ENCODE data around the gene CITED4. TPM values are rescaled to one million over a fixed set of nuclear protein-coding genes. Genes with fewer than 3 reads are reported as not detected.

CITED4 gene
- polyA plus RNA-seq, 3 donors, result 2.4 to 18.8 (median 17.1) TPM

DNA sequence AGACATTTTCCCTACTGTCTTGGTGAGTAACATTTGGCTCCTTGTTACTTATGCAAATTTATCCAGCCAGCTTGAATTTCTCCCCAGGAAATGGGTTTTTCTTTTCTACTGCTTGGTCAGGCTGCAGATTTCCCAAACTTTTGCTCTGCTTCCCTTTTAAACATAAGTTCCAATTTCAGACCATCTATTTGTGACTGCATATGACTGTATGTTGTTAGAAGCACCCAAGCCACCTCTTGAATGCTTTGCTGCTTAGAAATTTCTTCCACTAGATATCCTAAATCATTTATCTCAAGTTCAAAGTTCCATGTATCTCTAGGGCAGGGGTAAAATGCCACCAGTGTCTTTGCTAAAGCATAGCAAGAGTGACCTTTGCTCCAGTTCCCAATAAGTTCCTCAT lies 32.3 kb upstream of the CITED4 start:
- Mint-ChIP-seq H3K36me3 (peaks cover 1 to 5% of the 10 kb centered on the region in 2 donors), H3K27me3 (ENCODE audit: low read depth in 3 of 3) (peaks cover 0 to 1% (median 0%) of the 10 kb centered on the region in 3 donors), H3K27ac (no peak overlapping the region), H3K9me3 (peaks cover 20 to 30% (median 26%) of the 10 kb centered on the region in 7 donors), H3K4me3 (no peak overlapping the region), H3K4me1 (peaks cover 33% of the 10 kb centered on the region)
- Histone ChIP-seq H3K79me2 (ENCODE audit: insufficient read depth, low read length) (no peaks in the 10 kb centered on the region), H3K4me2 (replicated peaks; ENCODE audit: extremely low read depth, low read length, poor library complexity, severe bottlenecking) (no peak overlapping the region), H3K9me3 (replicated peaks in 1 of 2; ENCODE audit: control insufficient read depth in 1 of 2, insufficient read depth in 1 of 2, low read length in 2 of 2) (peaks cover 13 to 20% of the 10 kb centered on the region in 2 donors), H3K27ac (ENCODE audit: low read depth in 1 of 2, low read length in 2 of 2) (no peak overlapping the region), H4K20me1 (ENCODE audit: insufficient read depth, low read length) (no peaks in the 10 kb centered on the region), H3K36me3 (replicated peaks in 1 of 2; ENCODE audit: control insufficient read depth in 1 of 2, insufficient read depth in 2 of 2, low read length in 2 of 2) (no peaks in the 10 kb centered on the region), H3K4me3 (replicated peaks in 1 of 3; ENCODE audit: low read depth in 2 of 3, low read length in 3 of 3) (no peak overlapping the region), H3K27me3 (ENCODE audit: control insufficient read depth in 2 of 2, insufficient read depth in 2 of 2, low read length in 2 of 2) (no peaks in the 10 kb centered on the region), H3K9ac (ENCODE audit: insufficient read depth, low read length, poor library complexity, severe bottlenecking) (no peak overlapping the region), H3K4me1 (ENCODE audit: control insufficient read depth in 1 of 2, insufficient read depth in 2 of 2, low read length in 2 of 2) (peaks cover 26 to 34% of the 10 kb centered on the region in 2 donors), H2AFZ (ENCODE audit: insufficient read depth, low read depth, low read length, poor library complexity, severe bottlenecking) (no peak overlapping the region)
- DNase-seq, result no peak
- TF ChIP-seq, protein P1, sequence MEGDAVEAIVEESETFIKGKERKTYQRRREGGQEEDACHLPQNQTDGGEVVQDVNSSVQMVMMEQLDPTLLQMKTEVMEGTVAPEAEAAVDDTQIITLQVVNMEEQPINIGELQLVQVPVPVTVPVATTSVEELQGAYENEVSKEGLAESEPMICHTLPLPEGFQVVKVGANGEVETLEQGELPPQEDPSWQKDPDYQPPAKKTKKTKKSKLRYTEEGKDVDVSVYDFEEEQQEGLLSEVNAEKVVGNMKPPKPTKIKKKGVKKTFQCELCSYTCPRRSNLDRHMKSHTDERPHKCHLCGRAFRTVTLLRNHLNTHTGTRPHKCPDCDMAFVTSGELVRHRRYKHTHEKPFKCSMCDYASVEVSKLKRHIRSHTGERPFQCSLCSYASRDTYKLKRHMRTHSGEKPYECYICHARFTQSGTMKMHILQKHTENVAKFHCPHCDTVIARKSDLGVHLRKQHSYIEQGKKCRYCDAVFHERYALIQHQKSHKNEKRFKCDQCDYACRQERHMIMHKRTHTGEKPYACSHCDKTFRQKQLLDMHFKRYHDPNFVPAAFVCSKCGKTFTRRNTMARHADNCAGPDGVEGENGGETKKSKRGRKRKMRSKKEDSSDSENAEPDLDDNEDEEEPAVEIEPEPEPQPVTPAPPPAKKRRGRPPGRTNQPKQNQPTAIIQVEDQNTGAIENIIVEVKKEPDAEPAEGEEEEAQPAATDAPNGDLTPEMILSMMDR (IDR thresholded peaks at IDR 0.05), result no peak
- intact Hi-C loops (cut with micrococcal nuclease), result loop anchor here in 1 of 2 donors (5.0 kb wide), 1 partner anchor 43 kb away; no protein-coding TSS in a partner anchor

DNA sequence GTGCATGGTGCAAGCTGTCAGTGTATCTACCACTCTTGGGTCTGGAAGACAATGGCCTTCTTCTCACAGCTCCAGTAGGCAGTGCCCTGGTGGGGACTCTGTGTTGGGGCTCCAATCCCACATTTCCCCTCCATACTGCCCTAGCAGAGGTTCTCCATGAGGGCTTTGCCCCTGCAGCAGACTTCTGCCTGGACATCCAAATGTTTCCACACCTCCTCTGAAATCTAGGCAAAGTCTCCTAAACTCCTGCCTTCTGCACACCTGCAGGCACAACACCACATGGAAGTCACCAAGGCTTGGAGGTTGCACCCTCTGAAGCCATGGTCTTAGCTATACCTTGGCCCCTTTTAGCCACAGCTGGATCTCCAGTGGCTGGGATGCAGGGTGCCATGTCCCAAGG lies 31.8 kb upstream of the CITED4 start:
- TF ChIP-seq, protein P1 (IDR thresholded peaks at IDR 0.05), result no peak
- Mint-ChIP-seq H3K4me3 (no peak overlapping the region), H3K36me3 (peaks cover 1 to 5% of the 10 kb centered on the region in 2 donors), H3K27me3 (ENCODE audit: low read depth in 3 of 3) (peaks cover 0 to 2% (median 2%) of the 10 kb centered on the region in 3 donors), H3K27ac (no peak overlapping the region), H3K4me1 (peaks cover 29% of the 10 kb centered on the region), H3K9me3 (peaks cover 20 to 30% (median 26%) of the 10 kb centered on the region in 7 donors)
- no peaks in the 10 kb centered on the region for H3K27me3 ChIP-seq (ENCODE audit: control insufficient read depth in 2 of 2, insufficient read depth in 2 of 2, low read length in 2 of 2)
- peaks cover 21 to 29% of the 10 kb centered on the region in 2 donors for H3K4me1 ChIP-seq (ENCODE audit: control insufficient read depth in 1 of 2, insufficient read depth in 2 of 2, low read length in 2 of 2)
- H3K79me2 ChIP-seq (ENCODE audit: insufficient read depth, low read length), result no peaks in the 10 kb centered on the region
- peaks cover 13 to 20% of the 10 kb centered on the region in 2 donors for H3K9me3 ChIP-seq (replicated peaks in 1 of 2; ENCODE audit: control insufficient read depth in 1 of 2, insufficient read depth in 1 of 2, low read length in 2 of 2)
- no peaks in the 10 kb centered on the region for H3K36me3 ChIP-seq (replicated peaks in 1 of 2; ENCODE audit: control insufficient read depth in 1 of 2, insufficient read depth in 2 of 2, low read length in 2 of 2)
- no peak overlapping the region for H3K4me3 ChIP-seq (replicated peaks in 1 of 3; ENCODE audit: low read depth in 2 of 3, low read length in 3 of 3)
- no peak overlapping the region for H3K9ac ChIP-seq (ENCODE audit: insufficient read depth, low read length, poor library complexity, severe bottlenecking)
- intact Hi-C loops (cut with micrococcal nuclease), result loop anchor here in 1 of 2 donors (5.0 kb wide), 1 partner anchor 43 kb away; no protein-coding TSS in a partner anchor
- H3K4me2 ChIP-seq (replicated peaks; ENCODE audit: extremely low read depth, low read length, poor library complexity, severe bottlenecking), result no peak overlapping the region
- H2AFZ ChIP-seq (ENCODE audit: insufficient read depth, low read depth, low read length, poor library complexity, severe bottlenecking), result no peak overlapping the region
- no peak for DNase-seq
- H3K27ac ChIP-seq (ENCODE audit: low read depth in 1 of 2, low read length in 2 of 2), result no peak overlapping the region
- H4K20me1 ChIP-seq (ENCODE audit: insufficient read depth, low read length), result no peaks in the 10 kb centered on the region

All from CD14-positive monocyte (primary cell).